ENCODE data around the gene EBPL.

EBPL gene

GRCh38 chr13:49670828-49671227, 20.5 kb downstream of the EBPL start:
- no peak for DNase-seq

GRCh38 chr13:49669735-49670309, 21.5 kb downstream of the EBPL start:
- no peak for DNase-seq

GRCh38 chr13:49667773-49668172, 23.5 kb downstream of the EBPL start:
- DNase-seq = no peak

- DNase-seq = no peak
Measured at GRCh38 chr13:49664606-49665005, 26.7 kb downstream of the EBPL start.

GRCh38 chr13:49657241-49657641, 34.0 kb downstream of the EBPL start:
- DNase-seq = no peak

GRCh38 chr13:49655906-49656305, 35.4 kb downstream of the EBPL start:
- no peak for DNase-seq

- DNase-seq = no peak
Measured at GRCh38 chr13:49654011-49654410, 37.3 kb downstream of the EBPL start.

GRCh38 chr13:49653478-49653877, 37.8 kb downstream of the EBPL start:
- no peak for DNase-seq

GRCh38 chr13:49652355-49653305, 38.7 kb downstream of the EBPL start:
- no peak for DNase-seq

GRCh38 chr13:49651570-49652354, 39.5 kb downstream of the EBPL start:
- no peak for DNase-seq

- DNase-seq = no peak
Measured at GRCh38 chr13:49649963-49650312, 41.3 kb downstream of the EBPL start.

- DNase-seq = no peak
Measured at GRCh38 chr13:49649244-49649962, 41.9 kb downstream of the EBPL start.

- DNase-seq = no peak
Measured at GRCh38 chr13:49646688-49647087, 44.6 kb downstream of the EBPL start.

GRCh38 chr13:49645451-49645850, 45.8 kb downstream of the EBPL start:
- DNase-seq = no peak

GRCh38 chr13:49643035-49643646, 48.1 kb downstream of the EBPL start:
- DNase-seq = no peak

GRCh38 chr13:49641801-49642291, 49.4 kb downstream of the EBPL start:
- no peak for DNase-seq

- DNase-seq = no peak
Measured at GRCh38 chr13:49638744-49639072, 52.6 kb downstream of the EBPL start.

GRCh38 chr13:49638030-49638743, 53.1 kb downstream of the EBPL start:
- peak; percentile 22 for DNase-seq

- no peak for DNase-seq
Measured at GRCh38 chr13:49636705-49637104, 54.6 kb downstream of the EBPL start.

- DNase-seq = no peak
Measured at GRCh38 chr13:49635599-49636433, 55.5 kb downstream of the EBPL start.

GRCh38 chr13:49633710-49634109, 57.6 kb downstream of the EBPL start:
- no peak for DNase-seq

Data from NCI-H774 (cell line).